Loucy (cell line): Measurements from ENCODE around the gene CABP2.

ENCODE experiments used
- CTCF ChIP-seq: fragments of 200-600 bp; sonication (generic); conservative IDR thresholded peaks from 2 replicates; pipeline ENCODE4 v1.5.1; 2014; ENCODE audit warnings: mild to moderate bottlenecking, antibody characterized with exemption, low read length
- EZH2phosphoT487 ChIP-seq: fragments of 200-600 bp; IDR thresholded peaks from 2 replicates; pipeline ENCODE4 v1.6.1; 2018; ENCODE audit warnings: antibody characterized with exemption, mild to moderate bottlenecking, moderate library complexity, borderline replicate concordance

GRCh38 chr11:67500831-67501715, 22.2 kb downstream of the CABP2 start:
- TF ChIP-seq CTCF, result no peak
- TF ChIP-seq EZH2phosphoT487, result no peak
